Measurements from ENCODE around the gene ACER3. TPM values are rescaled to one million over a fixed set of nuclear protein-coding genes. Genes with fewer than 3 reads are reported as not detected.

ACER3 gene
- total RNA-seq, 1 donor from 2014 or later, result 25.7 TPM

- Mint-ChIP-seq H3K36me3 (ENCODE audit: unreplicated experiment) (no peaks in the 10 kb centered on the region), H3K27ac (ENCODE audit: unreplicated experiment) (no peak overlapping the region)
Observed at GRCh38 chr11:76987203-76987602, 126.5 kb downstream of the ACER3 start.

GRCh38 chr11:76990628-76991027 is 129.9 kb downstream of the ACER3 start:
- no peak for TF ChIP-seq CTCF (IDR thresholded peaks at IDR 0.05; ENCODE audit: partially characterized antibody, unreplicated experiment)

More at GRCh38 chr11:76987203-76987602, 126.5 kb downstream of the ACER3 start:
- no peak overlapping the region for H3K4me3 Mint-ChIP-seq (ENCODE audit: unreplicated experiment)
- no peaks in the 10 kb centered on the region for H3K9me3 Mint-ChIP-seq (ENCODE audit: unreplicated experiment)
- no peak for DNase-seq
- H3K27me3 Mint-ChIP-seq (ENCODE audit: unreplicated experiment), result no peaks in the 10 kb centered on the region
- no peak for TF ChIP-seq CTCF (IDR thresholded peaks at IDR 0.05; ENCODE audit: partially characterized antibody, unreplicated experiment)
- no peaks in the 10 kb centered on the region for H3K4me1 Mint-ChIP-seq (ENCODE audit: low read depth, unreplicated experiment)

GRCh38 chr11:76995081-76995576 is 134.4 kb downstream of the ACER3 start:
- no peak overlapping the region for H3K4me3 Mint-ChIP-seq (ENCODE audit: unreplicated experiment)
- H3K4me1 Mint-ChIP-seq (ENCODE audit: low read depth, unreplicated experiment), result no peaks in the 10 kb centered on the region
- no peaks in the 10 kb centered on the region for H3K9me3 Mint-ChIP-seq (ENCODE audit: unreplicated experiment)
- H3K27me3 Mint-ChIP-seq (ENCODE audit: unreplicated experiment), result no peaks in the 10 kb centered on the region
- no peak overlapping the region for H3K27ac Mint-ChIP-seq (ENCODE audit: unreplicated experiment)
- no peaks in the 10 kb centered on the region for H3K36me3 Mint-ChIP-seq (ENCODE audit: unreplicated experiment)
- no peak for DNase-seq
- TF ChIP-seq CTCF (IDR thresholded peaks at IDR 0.05; ENCODE audit: partially characterized antibody, unreplicated experiment), result no peak

More at GRCh38 chr11:76990628-76991027, 129.9 kb downstream of the ACER3 start:
- Mint-ChIP-seq H3K27ac (ENCODE audit: unreplicated experiment) (no peak overlapping the region), H3K4me1 (ENCODE audit: low read depth, unreplicated experiment) (no peaks in the 10 kb centered on the region), H3K9me3 (ENCODE audit: unreplicated experiment) (no peaks in the 10 kb centered on the region), H3K36me3 (ENCODE audit: unreplicated experiment) (no peaks in the 10 kb centered on the region), H3K4me3 (ENCODE audit: unreplicated experiment) (no peak overlapping the region), H3K27me3 (ENCODE audit: unreplicated experiment) (no peaks in the 10 kb centered on the region)
- DNase-seq, result no peak

GRCh38 chr11:76997512-76997911 is 136.8 kb downstream of the ACER3 start:
- no peak for DNase-seq
- Mint-ChIP-seq H3K9me3 (ENCODE audit: unreplicated experiment) (no peaks in the 10 kb centered on the region), H3K27me3 (ENCODE audit: unreplicated experiment) (no peaks in the 10 kb centered on the region), H3K4me3 (ENCODE audit: unreplicated experiment) (no peak overlapping the region), H3K4me1 (ENCODE audit: low read depth, unreplicated experiment) (no peaks in the 10 kb centered on the region), H3K36me3 (ENCODE audit: unreplicated experiment) (no peaks in the 10 kb centered on the region), H3K27ac (ENCODE audit: unreplicated experiment) (no peak overlapping the region)
- no peak for TF ChIP-seq CTCF (IDR thresholded peaks at IDR 0.05; ENCODE audit: partially characterized antibody, unreplicated experiment)

- Mint-ChIP-seq H3K4me3 (ENCODE audit: unreplicated experiment) (no peak overlapping the region), H3K36me3 (ENCODE audit: unreplicated experiment) (no peaks in the 10 kb centered on the region), H3K27me3 (ENCODE audit: unreplicated experiment) (no peaks in the 10 kb centered on the region), H3K27ac (ENCODE audit: unreplicated experiment) (no peak overlapping the region), H3K9me3 (ENCODE audit: unreplicated experiment) (no peaks in the 10 kb centered on the region), H3K4me1 (ENCODE audit: low read depth, unreplicated experiment) (no peaks in the 10 kb centered on the region)
- no peak for DNase-seq
- TF ChIP-seq CTCF (IDR thresholded peaks at IDR 0.05; ENCODE audit: partially characterized antibody, unreplicated experiment), result no peak
Observed at GRCh38 chr11:76999597-76999996, 138.9 kb downstream of the ACER3 start.

Measured in glutamatergic neuron (in vitro differentiated cells).